ENCODE measurements around the gene ZBTB20.

GRCh38 chr3:114902691-114903101 lies 244.4 kb downstream of the ZBTB20 start:
- TF ChIP-seq POLR2A (IDR thresholded peaks at IDR 0.05) (no peak), CTCF (IDR thresholded peaks at IDR 0.05) (no peak), POLR2AphosphoS5 (IDR thresholded peaks at IDR 0.05) (no peak)
